ENCODE measurements around the gene CSTA.

CSTA gene

GRCh38 chr3:122382888-122383666, 58.0 kb downstream of the CSTA start, which contains the start of gene MIX23:
TSS of gene MIX23 (minus strand) at chr3:122383231. CDS start at chr3:122383224, 7 bp downstream.
- peak; percentile 72 for DNase-seq (ENCODE audit: low read depth)

- DNase-seq (ENCODE audit: low read depth): peak; percentile 59
Observed at GRCh38 chr3:122383771-122384697, 59.0 kb downstream of the CSTA start, which contains the start of gene FAM162A. TSS of gene FAM162A (plus strand) at chr3:122384182. CDS start at chr3:122384266, 84 bp downstream.

- DNase-seq (ENCODE audit: low read depth): no peak
Observed at GRCh38 chr3:122387709-122388108, 62.7 kb downstream of the CSTA start.

GRCh38 chr3:122389197-122389596, 64.1 kb downstream of the CSTA start:
- no peak for DNase-seq (ENCODE audit: low read depth)

- no peak for DNase-seq (ENCODE audit: low read depth)
Observed at GRCh38 chr3:122389892-122390291, 64.8 kb downstream of the CSTA start.

- DNase-seq (ENCODE audit: low read depth): no peak
Observed at GRCh38 chr3:122390665-122391064, 65.6 kb downstream of the CSTA start.
